Gastroesophageal sphincter (tissue), 2 donors: ENCODE results near the gene SORCS3.

Experiments
- EP300 ChIP-seq: sonication (generic); formaldehyde crosslinking; IDR thresholded peaks from one replicate; pipeline ENCODE4 v1.6.1; 2017; ENCODE audit warnings: antibody characterized with exemption, mild to moderate bottlenecking
- POLR2AphosphoS5 ChIP-seq: sonication (generic); formaldehyde crosslinking; IDR thresholded peaks from one replicate; pipeline ENCODE4 v1.6.1; 2017; ENCODE audit warnings: antibody characterized with exemption

DNA sequence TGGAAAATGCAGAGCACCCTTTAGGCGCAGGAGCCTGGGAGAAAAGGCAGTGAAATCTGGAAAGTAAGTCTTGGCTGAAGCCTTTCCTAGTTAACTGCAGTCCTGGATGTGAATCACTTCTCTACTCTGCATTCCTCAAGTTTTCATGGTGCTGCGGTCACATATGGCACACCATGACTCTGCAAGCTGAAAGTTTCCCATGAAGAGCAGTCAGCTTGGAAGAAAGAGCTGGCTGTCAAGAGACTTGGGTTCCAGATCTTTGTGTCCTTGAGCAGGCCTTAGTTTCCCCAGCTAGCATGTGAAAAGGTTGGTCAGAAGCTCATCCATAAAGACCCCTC lies 548.3 kb downstream of the SORCS3 start:
- no peak for TF ChIP-seq POLR2AphosphoS5
- no peak for TF ChIP-seq EP300
